Activated T-cell treated with anti-CD3 and anti-CD28 coated beads, Interleukin-2, amount 50 U/mL, for 24 hours (primary cell): ENCODE measurements around the gene IGIP.

Source experiments
- DNase-seq: peaks from one replicate; pipeline ENCODE4 v3.0.0-alpha.2; 2020
- H3K27ac Mint-ChIP-seq: 2 replicates; pipeline ENCODE4 v1.8.0; 2020; ENCODE audit warnings: mild to moderate bottlenecking, mixed read lengths
- H3K27me3 Mint-ChIP-seq: 2 replicates; pipeline ENCODE4 v1.8.0; 2020; ENCODE audit warnings: mixed read lengths
- H3K36me3 Mint-ChIP-seq: 2 replicates; pipeline ENCODE4 v1.8.0; 2020; ENCODE audit warnings: low read depth, mixed read lengths
- H3K4me1 Mint-ChIP-seq: 2 replicates; pipeline ENCODE4 v1.8.0; 2020; ENCODE audit warnings: low read depth, mixed read lengths
- H3K4me3 Mint-ChIP-seq: 2 replicates; pipeline ENCODE4 v1.8.0; 2020; ENCODE audit warnings: mild to moderate bottlenecking, moderate library complexity, mixed read lengths
- H3K9me3 Mint-ChIP-seq: 2 replicates; pipeline ENCODE4 v1.8.0; 2020; ENCODE audit warnings: mixed read lengths

The IGIP gene

DNA sequence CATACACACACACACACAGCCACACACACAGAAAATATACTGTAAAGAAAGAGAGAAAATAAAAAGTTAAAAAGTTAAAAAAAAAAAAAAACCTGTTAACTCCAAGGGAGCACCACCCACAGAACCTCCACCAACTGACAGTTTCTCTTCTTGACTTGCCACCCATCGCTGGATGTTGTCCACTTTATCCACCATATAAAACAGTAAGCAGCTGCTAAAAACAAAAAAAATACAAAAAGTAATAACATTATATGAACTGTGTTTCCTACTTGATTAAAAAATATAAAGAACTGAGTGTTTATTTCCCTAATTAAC lies 10.6 kb upstream of the IGIP start:
- no peak for DNase-seq
- peaks cover 4% of the 10 kb centered on the region for H3K27me3 Mint-ChIP-seq
- H3K4me1 Mint-ChIP-seq = peaks cover 64% of the 10 kb centered on the region
- peaks cover 14% of the 10 kb centered on the region for H3K36me3 Mint-ChIP-seq
- peak overlapping the region; percentile 76 for H3K27ac Mint-ChIP-seq
- H3K9me3 Mint-ChIP-seq = no peaks in the 10 kb centered on the region
- H3K4me3 Mint-ChIP-seq = peak overlapping the region; percentile 85

DNA sequence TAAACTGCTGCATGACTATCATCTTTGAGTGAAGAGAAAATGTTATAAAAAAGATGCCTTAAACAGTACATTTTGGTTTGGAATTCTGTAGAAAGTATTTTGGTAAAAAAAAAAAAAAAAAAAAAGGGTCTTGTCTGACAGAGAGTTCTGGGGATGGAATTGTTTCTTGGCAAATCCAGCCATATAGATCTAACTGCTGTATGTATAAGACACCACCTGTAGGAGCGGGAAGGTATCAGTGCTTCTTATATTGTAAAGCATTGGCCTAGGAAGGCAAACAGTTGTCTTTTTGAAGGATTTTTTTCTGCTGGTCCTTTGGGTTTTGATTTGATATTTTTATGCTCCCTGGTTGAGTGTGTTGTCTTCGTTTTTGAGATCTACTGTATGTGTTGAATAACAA lies 9.0 kb upstream of the IGIP start:
- peaks cover 63% of the 10 kb centered on the region for H3K4me1 Mint-ChIP-seq
- peaks cover 14% of the 10 kb centered on the region for H3K36me3 Mint-ChIP-seq
- no peak overlapping the region for H3K27ac Mint-ChIP-seq
- H3K9me3 Mint-ChIP-seq = no peaks in the 10 kb centered on the region
- peak overlapping the region; percentile 42 for H3K4me3 Mint-ChIP-seq
- no peak for DNase-seq
- peaks cover 1% of the 10 kb centered on the region for H3K27me3 Mint-ChIP-seq

DNA sequence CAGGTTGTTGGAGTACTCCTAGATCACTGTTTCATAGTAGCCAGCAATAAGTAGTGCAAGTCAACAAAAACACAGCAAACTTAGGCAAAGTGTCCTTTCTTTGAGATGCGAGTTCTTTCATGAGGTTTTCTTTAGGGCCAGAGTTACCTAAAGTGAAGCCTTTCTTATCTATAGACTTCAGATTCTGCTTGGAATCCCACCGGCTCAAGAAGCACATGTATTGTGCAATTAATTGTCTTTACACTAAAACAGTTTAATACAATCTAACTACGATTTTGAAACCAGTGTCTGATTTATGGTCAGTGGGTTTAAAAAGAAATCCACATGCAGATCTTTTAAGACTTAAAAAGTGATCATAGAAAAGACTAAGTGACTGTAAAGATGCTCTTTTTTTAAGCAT lies 8.2 kb upstream of the IGIP start:
- Mint-ChIP-seq H3K27ac (no peak overlapping the region), H3K27me3 (no peaks in the 10 kb centered on the region), H3K9me3 (no peaks in the 10 kb centered on the region), H3K4me3 (no peak overlapping the region), H3K4me1 (peaks cover 62% of the 10 kb centered on the region), H3K36me3 (peaks cover 14% of the 10 kb centered on the region)
- no peak for DNase-seq

DNA sequence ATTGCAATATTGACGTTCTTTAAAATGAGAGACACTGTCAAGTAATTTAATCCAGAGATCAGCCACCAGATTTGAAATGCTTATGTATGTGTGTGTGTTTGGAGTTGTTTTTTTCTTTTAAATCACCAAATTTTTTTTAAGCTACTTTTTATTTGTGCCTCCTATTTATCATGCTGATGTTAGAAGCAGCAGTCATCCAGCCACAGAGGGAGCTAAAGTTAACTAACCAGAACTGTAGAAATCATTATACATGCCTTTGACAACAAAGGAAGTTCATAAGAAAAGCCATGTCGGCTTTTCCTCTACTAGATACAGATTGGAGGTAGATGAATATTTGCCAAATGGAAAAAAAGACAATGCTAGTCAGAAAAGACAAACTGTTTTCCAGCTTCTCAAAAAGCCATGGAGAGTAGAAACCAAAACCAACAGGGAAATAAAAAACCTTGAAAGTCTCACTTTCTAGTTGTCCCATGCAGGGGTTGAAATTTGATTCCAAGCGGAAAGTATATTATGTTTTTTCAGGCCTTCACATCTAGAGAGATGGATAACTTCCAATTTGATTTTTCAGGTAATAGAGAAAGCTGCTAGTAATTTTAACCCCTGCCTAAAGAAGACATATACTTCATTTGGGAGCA lies 7.3 kb upstream of the IGIP start:
- Mint-ChIP-seq H3K4me3 (no peak overlapping the region), H3K4me1 (peaks cover 58% of the 10 kb centered on the region)
- DNase-seq = no peak

DNA sequence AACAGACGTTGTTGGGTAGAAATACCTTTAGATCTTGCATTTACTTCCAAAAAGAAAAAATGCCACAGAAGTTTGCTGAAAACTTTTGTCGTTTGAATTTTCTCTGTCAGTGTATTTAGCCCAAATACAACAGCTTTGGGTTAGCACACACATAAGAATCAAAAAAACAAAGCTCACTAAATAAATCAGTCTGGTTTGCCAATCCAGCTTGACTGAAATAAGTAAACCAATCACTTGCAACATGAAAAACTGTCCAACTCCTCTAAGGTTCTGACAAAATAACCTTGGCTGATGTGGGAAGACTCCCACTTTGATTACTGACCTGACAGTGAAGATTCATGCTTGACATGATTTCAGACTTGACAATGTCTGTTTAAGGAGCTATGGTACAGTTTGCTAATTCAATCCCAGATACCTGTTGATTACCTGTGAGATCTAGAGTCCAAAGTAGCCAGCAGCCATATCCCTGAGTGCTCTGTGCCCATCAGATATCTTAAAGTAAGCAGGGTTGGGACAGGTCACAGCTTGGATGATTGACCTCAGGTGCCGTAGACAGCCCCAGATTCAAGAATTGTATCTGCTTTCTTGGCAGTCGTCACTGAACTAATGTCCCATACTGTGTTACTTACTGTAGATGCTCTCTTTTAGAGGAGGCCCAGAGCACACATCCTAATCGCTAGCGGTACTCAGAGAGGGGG lies 727 bp downstream of the IGIP start:
- Mint-ChIP-seq H3K4me1 (peaks cover 50% of the 10 kb centered on the region), H3K4me3 (no peak overlapping the region), H3K27ac (no peak overlapping the region), H3K9me3 (no peaks in the 10 kb centered on the region), H3K36me3 (no peaks in the 10 kb centered on the region), H3K27me3 (no peaks in the 10 kb centered on the region)
- DNase-seq = no peak

More for the DNA sequence above, 7.3 kb upstream of the IGIP start:
- H3K27ac Mint-ChIP-seq = no peak overlapping the region
- H3K9me3 Mint-ChIP-seq = no peaks in the 10 kb centered on the region
- H3K36me3 Mint-ChIP-seq = peaks cover 14% of the 10 kb centered on the region
- no peaks in the 10 kb centered on the region for H3K27me3 Mint-ChIP-seq

DNA sequence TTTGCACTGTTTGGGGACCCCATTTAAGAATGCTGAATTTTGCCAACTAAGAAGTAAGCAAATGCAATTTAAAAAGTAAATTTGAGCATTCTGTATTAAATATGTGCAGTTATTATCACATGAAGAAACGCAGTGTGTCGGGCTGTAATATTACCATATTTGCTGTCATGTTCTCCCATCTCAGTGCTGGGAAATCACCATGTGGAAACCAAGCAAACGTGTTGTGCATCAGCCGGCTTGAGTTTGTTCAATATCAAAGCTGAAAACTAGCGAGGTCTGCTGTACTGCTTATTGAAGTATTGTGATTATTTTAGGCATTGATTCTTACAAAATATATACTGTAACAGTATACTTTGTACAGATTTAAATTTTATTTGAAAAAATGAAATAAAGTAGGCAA lies 2.6 kb downstream of the IGIP start:
- no peak overlapping the region for H3K27ac Mint-ChIP-seq

DNA sequence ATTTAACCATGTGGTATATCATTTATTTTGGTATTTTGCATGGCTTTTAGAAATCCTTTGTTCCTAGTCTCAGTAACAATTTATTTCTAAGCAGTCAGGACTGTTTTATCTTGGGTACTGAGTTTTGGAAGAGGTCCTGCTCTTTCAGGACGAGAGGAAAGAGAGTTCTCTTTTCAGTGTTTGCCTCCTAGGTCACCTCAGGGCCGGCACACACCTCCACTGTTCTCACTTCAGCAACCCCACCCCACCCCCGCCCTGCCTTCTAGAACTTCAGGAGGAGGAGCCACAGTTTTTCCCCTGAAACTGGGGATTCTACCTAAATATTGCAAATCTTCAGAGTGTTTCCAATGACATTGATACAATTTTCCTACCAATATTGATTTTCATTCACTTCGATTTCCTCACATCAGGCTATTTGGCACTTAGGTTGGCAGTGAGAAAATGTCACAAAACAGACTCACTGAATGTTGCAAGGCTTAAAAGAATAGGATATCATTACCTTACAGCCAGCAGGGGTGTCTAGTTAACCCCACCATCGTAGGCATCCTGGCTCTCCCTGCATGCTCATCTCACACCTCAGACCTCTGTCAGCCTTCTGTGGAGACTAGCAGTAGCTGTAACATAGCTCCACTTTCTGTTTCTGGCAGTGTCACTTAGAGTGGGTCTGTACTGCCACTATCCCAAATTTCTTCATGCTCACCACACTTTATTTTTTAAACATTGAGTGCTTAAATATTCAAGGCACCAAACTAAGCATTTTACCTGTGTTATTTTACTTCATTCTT lies 5.4 kb downstream of the IGIP start:
- Mint-ChIP-seq H3K4me3 (no peak overlapping the region), H3K27me3 (no peaks in the 10 kb centered on the region), H3K36me3 (no peaks in the 10 kb centered on the region), H3K27ac (no peak overlapping the region), H3K4me1 (peaks cover 48% of the 10 kb centered on the region), H3K9me3 (no peaks in the 10 kb centered on the region)
- no peak for DNase-seq

More for the DNA sequence above, 2.6 kb downstream of the IGIP start:
- Mint-ChIP-seq H3K4me3 (no peak overlapping the region), H3K36me3 (no peaks in the 10 kb centered on the region), H3K9me3 (no peaks in the 10 kb centered on the region), H3K4me1 (peaks cover 50% of the 10 kb centered on the region), H3K27me3 (no peaks in the 10 kb centered on the region)
- DNase-seq = no peak

DNA sequence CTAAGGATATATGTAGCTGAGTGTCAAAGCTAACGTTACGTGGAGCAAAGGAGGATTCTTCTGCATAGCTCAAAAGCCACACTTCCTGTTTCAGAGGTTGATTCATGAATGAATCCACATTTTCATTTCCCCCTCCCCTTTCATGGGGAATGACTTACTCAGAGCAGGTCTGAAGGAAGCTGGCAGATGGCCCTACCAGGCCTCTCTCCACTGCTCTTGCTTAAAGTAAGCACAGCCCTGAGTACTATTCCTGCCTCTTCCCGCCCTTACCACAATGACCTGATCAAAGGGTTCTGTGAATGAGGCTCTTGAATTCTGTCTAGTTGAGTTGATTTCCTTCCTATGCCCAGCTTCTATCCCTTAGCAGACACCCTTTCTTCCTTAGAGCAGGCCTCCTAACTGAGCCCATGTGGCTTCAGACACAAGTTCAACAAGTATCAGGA lies 6.3 kb downstream of the IGIP start:
- Mint-ChIP-seq H3K27ac (peak overlapping the region; percentile 58), H3K36me3 (no peaks in the 10 kb centered on the region), H3K4me3 (no peak overlapping the region), H3K4me1 (peaks cover 48% of the 10 kb centered on the region), H3K27me3 (no peaks in the 10 kb centered on the region), H3K9me3 (no peaks in the 10 kb centered on the region)
- DNase-seq = no peak

DNA sequence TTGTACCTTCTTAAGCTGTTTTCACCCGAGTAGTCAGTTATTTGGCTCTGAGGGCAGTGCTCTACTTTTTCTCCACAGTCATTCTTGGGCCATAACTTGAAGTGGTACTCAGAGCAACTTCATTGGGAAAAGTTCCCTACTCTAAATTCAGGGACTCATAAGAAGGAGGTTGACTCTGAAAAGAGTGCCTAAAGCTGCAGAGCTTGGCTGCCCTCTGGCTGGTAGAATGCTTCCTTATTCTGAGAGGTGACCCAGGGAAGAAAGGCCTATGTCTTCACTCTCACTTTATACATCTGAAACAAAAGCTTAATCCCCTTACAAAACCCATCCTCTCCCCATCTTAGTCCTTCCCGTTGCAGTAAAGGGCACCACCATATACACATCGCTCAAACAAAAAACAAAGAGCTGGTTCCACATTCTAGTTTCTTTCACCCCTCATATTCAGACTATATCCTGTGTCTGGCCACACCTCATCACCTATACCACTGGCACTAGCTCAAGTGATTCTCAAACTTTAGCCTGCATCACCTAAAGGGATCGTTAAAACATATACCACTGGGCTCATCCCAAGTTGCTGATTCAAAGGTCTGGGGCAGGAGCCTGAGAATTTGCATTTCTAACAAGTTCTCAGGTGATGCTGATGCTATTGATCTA lies 7.9 kb downstream of the IGIP start:
- no peaks in the 10 kb centered on the region for H3K9me3 Mint-ChIP-seq
- H3K27ac Mint-ChIP-seq = no peak overlapping the region
- no peaks in the 10 kb centered on the region for H3K27me3 Mint-ChIP-seq
- peaks cover 47% of the 10 kb centered on the region for H3K4me1 Mint-ChIP-seq
- no peak for DNase-seq
- no peaks in the 10 kb centered on the region for H3K36me3 Mint-ChIP-seq
- H3K4me3 Mint-ChIP-seq = no peak overlapping the region

DNA sequence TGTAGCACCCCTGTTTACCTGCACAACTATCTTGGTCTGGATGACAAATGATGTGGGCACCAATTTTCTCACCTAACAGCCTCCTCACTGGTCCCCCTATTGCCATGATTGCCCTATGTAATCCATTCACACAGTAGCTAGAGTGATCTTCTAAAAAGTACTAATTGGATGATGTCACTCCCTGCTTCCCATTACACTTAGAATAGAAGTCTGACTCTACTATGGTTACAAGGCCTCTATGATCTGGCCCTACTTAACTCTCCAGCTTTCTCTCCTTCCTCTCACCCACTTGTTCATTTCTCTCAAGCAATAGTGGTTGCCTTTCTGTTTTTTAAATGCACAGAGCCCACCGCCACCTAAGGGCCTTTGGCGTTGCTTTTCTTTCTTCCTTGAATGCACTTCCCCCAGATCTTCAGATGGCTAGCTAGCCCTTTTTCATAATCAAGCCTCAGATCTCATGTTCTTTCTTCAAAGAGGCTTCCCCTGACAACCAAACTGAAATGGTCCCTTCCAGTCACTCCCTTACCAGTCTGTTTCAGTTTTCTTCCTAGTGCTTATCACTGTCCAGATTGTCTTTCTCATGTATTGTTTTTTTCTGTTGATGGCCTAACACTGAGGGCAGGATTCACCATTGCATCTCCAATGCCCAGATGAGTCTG lies 8.7 kb downstream of the IGIP start:
- DNase-seq = no peak
- H3K36me3 Mint-ChIP-seq = no peaks in the 10 kb centered on the region
- H3K4me1 Mint-ChIP-seq = peaks cover 47% of the 10 kb centered on the region
- no peaks in the 10 kb centered on the region for H3K27me3 Mint-ChIP-seq
- no peaks in the 10 kb centered on the region for H3K9me3 Mint-ChIP-seq
- H3K4me3 Mint-ChIP-seq = no peak overlapping the region
- H3K27ac Mint-ChIP-seq = no peak overlapping the region

DNA sequence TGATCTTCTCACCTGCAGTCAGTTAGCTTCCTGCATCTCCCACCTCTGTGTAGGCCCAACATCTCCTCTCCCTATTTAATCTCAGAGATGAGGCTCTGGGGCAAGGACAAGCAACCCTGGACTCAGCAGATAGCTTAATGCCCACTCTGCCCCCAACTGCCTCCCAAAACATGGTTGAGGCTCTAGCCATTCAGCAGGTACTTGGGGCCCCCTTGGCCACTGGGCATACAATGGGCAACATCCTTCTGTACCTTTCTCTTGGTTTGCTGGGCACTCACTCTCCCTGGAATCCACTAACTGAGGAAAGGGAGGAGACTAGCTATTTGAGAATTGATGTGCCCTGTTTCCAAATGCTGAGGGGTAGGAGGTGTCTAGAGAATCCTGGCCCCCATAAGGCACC lies 9.4 kb downstream of the IGIP start:
- H3K27me3 Mint-ChIP-seq = no peaks in the 10 kb centered on the region
- H3K4me1 Mint-ChIP-seq = peaks cover 44% of the 10 kb centered on the region
- no peak overlapping the region for H3K27ac Mint-ChIP-seq
- no peaks in the 10 kb centered on the region for H3K36me3 Mint-ChIP-seq
- H3K4me3 Mint-ChIP-seq = no peak overlapping the region
- no peaks in the 10 kb centered on the region for H3K9me3 Mint-ChIP-seq
- no peak for DNase-seq

DNA sequence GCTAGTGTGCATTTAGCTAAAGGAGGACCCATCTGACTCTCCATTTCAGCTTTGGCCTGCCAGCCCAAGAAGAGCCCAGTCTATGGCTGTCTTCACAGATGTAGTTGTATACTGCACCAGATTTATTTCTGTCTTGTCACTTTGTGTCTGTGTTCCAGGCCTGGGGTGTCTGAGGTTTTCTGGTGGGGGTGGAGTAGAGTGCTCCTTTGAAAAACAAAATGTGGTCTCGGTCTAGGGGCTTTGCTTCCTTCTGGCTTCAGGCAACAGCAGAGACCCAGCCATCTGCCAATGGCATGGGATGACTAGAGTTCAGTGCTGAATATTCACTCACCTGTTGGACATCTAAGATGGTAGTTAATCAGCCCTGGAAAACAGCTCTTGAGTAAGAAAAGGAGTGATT lies 10.9 kb downstream of the IGIP start:
- H3K4me1 Mint-ChIP-seq = peaks cover 30% of the 10 kb centered on the region
- H3K27me3 Mint-ChIP-seq = no peaks in the 10 kb centered on the region
- H3K27ac Mint-ChIP-seq = no peak overlapping the region
- H3K9me3 Mint-ChIP-seq = no peaks in the 10 kb centered on the region
- DNase-seq = no peak
- H3K4me3 Mint-ChIP-seq = no peak overlapping the region
- H3K36me3 Mint-ChIP-seq = no peaks in the 10 kb centered on the region

DNA sequence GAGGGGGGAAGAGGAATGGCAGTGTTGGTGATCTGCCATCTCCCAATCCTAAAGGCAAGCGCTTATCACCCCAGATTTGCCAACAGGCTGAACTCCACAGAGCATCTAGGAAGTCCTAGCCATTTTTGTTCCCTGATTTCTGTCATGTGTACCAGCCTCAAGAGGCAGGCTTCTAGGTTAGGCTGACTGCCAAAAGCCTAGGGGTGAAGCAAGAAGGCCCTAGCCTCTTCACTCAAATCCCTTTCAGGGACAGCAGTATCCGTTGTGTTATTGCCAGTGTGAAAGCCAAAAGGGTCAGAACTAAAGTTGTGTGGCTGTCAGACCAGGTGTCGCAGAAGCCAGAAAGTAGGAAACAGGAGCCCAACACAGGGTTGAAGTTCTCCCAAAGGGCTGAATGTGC lies 14.7 kb downstream of the IGIP start:
- no peaks in the 10 kb centered on the region for H3K9me3 Mint-ChIP-seq
- DNase-seq = no peak
- H3K27me3 Mint-ChIP-seq = peaks cover 11% of the 10 kb centered on the region
- no peaks in the 10 kb centered on the region for H3K36me3 Mint-ChIP-seq
- no peak overlapping the region for H3K27ac Mint-ChIP-seq
- peaks cover 17% of the 10 kb centered on the region for H3K4me1 Mint-ChIP-seq
- no peak overlapping the region for H3K4me3 Mint-ChIP-seq

DNA sequence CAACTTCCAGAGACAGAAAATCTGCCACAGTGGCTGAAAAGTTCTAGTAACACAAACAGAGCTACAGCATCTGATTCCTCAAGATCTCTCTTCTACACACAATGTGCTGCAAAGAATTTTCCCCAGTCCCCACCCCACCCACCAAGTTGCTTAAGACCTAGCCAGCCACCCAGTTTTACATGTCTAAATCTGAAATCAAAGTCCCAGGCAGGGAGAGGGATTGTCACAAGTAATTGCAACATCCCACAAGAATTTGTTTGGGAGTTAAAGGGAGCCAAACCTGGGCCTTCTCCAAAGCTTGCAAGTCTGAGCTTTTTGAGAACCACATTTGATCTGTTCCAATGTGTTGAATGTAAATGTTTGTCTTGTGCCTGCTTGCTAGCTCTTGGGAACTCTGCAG lies 15.5 kb downstream of the IGIP start:
- Mint-ChIP-seq H3K4me1 (peaks cover 22% of the 10 kb centered on the region), H3K27ac (no peak overlapping the region), H3K4me3 (no peak overlapping the region), H3K9me3 (no peaks in the 10 kb centered on the region), H3K27me3 (peaks cover 17% of the 10 kb centered on the region), H3K36me3 (no peaks in the 10 kb centered on the region)
- no peak for DNase-seq
